Heart left ventricle (tissue), 16 donors: Measurements from ENCODE around the gene POLG. TPM values are rescaled to one million over a fixed set of nuclear protein-coding genes. Genes with fewer than 3 reads are reported as not detected.

Experiments
- ATAC-seq, 4 donors: fragments of 200-7000 bp; cut with Tn5 transposase; one replicate each; pipeline ENCODE4 v1.9.1; 2020 to 2022; ENCODE audit warnings: moderate library complexity in 4 of 4, mild to moderate bottlenecking in 3 of 4, moderate number of reproducible peaks in 1 of 4
- DNase-seq, 5 donors: peaks; one replicate each; pipeline ENCODE4 v3.0.0-alpha.2; 2020
- H3K27ac ChIP-seq, 12 donors: fragments of 200-600 bp; sonication (generic) in 4 of 12; one replicate each; pipeline versions ENCODE4 v1.5.0 to v1.8.0; 2016 to 2022; ENCODE audit warnings: mild to moderate bottlenecking in 2 of 12
- H3K27me3 ChIP-seq, 9 donors: fragments of 200-600 bp; sonication (generic) in 2 of 9; one replicate each; pipeline versions ENCODE4 v1.5.1 to v1.8.0; 2016 to 2022; ENCODE audit warnings: mild to moderate bottlenecking in 3 of 9
- H3K36me3 ChIP-seq, 9 donors: fragments of 200-600 bp; sonication (generic) in 2 of 9; one replicate each; pipeline versions ENCODE4 v1.5.0 to v1.8.0; 2018 to 2022; ENCODE audit warnings: mild to moderate bottlenecking in 2 of 9
- H3K4me1 ChIP-seq, 12 donors: fragments of 200-600 bp; sonication (generic) in 4 of 12; one replicate each; pipeline versions ENCODE4 v1.5.0 to v1.8.0; 2016 to 2022; ENCODE audit warnings: mild to moderate bottlenecking in 3 of 12
- H3K4me3 ChIP-seq, 12 donors: fragments of 200-600 bp; sonication (generic) in 4 of 12; one replicate each; pipeline versions ENCODE4 v1.5.0 to v1.8.0; 2017 to 2022; ENCODE audit warnings: mild to moderate bottlenecking in 9 of 12, moderate library complexity in 4 of 12
- H3K9me3 ChIP-seq, 12 donors: fragments of 200-600 bp; sonication (generic) in 4 of 12; one replicate each; pipeline versions ENCODE4 v1.5.0 to v1.8.0; 2016 to 2022; ENCODE audit warnings: mild to moderate bottlenecking in 1 of 12
- CTCF ChIP-seq, 12 donors: fragments of 200-600 bp; sonication (generic) in 4 of 12; IDR thresholded peaks; one replicate each; pipeline versions ENCODE4 v1.5.0 to v1.8.0; 2018 to 2022; ENCODE audit warnings: antibody characterized with exemption in 12 of 12, mild to moderate bottlenecking in 5 of 12
- POLR2A ChIP-seq, 2 donors: fragments of 450-650 bp; IDR thresholded peaks; one replicate each; pipeline ENCODE4 v1.6.1; 2017; ENCODE audit warnings: antibody characterized with exemption in 2 of 2, mild to moderate bottlenecking in 2 of 2, moderate library complexity in 2 of 2
- WGBS, 4 donors: extraction: QIAGEN DNeasy Blood & Tissue Kit in 2 of 4; methylation state at CpG; one replicate each; pipeline versions ENCODE4 v1.1.5 to v1.1.7; 2013 to 2018; 5-methylcytosine and 5-hydroxymethylcytosine counted together
- intact Hi-C, 10 donors: fragments of 100-400 bp; cut with DNase I; formaldehyde crosslinking; loops; one replicate each; pipeline versions ENCODE4 v1.11.1 to v1.14.2; 2022
- polyA plus RNA-seq, 2 donors: library from polyadenylated mRNA; stranded (reverse); fragments of 200-250 nt; gene quantifications; one replicate each; pipeline ENCODE4 v1.2.3, GENCODE V29; 2013
- total RNA-seq, 9 donors: library from RNA; depleted of rRNA in 2 of 9; stranded (reverse); fragments of >200 nt in 2 of 9; fragmentation: NEBNext Ultra II Directional in 3 of 9; extraction: Animal tissue kit (Norgen Biotek cat#: 25700) in 3 of 9; gene quantifications; one replicate each; pipeline versions ENCODE4 v1.1.0 to v1.2.4, GENCODE V29; 2016 to 2023
- donor health status: ischemic (EF 13 %, LVEDD 7.1; RV severe dilation, severe dysfunction).
- donor health status: healthy with polysubstance abuse.
- donor health status: DM: no; HTN: yes; CAD: no.
- donor health status: DM: no; HTN: no; CAD: no.
- donor health status: ischemic (EF 25% LVEDD 6.9; RV normal size, moderate dysfunction).
- donor health status: ischemic (EF 25% LVEDD 5.7; RV mildly dilated, moderate dysfunction).
- donor health status: healthy.
- donor health status: DM: yes; HTN: yes; CAD: no.
- donor health status: ischemic (EF 35%, LVEDD 5.7; RV mildly dilated, moderate dysfunction).
- donor health status: nonischemic (EF 11% LVEDD 7.7; RV severe dilation, severe dysfunction).
- donor health status: DM: yes; HTN: yes; CAD: no.
- donor health status: PGD.
- donor health status: ischemic (EF 29% LVEDD 5.4; RV normal size, mild dysfunction).
- donor health status: nonischemic (EF 23%, LVEDD 6.1; RV moderate dilation, normal function).

POLG gene
- total and polyA plus RNA-seq, 11 donors: 32.1 to 79.8 (median 38.4) TPM

GRCh38 chr15:89316504-89316903, 18.1 kb downstream of the POLG start:
- H3K27ac ChIP-seq: no peak overlapping the region
- intact Hi-C loops: no loop called here
- no peaks in the 10 kb centered on the region for H3K9me3 ChIP-seq
- no peak for DNase-seq
- TF ChIP-seq CTCF (IDR thresholded peaks at IDR 0.05): no peak
- no peak for TF ChIP-seq POLR2A (IDR thresholded peaks at IDR 0.05)
- H3K4me3 ChIP-seq: no peak overlapping the region
- 84 to 96% (median 91%) methylated on average over 5 of the region's 5 CpGs for WGBS, 4 donors
- H3K36me3 ChIP-seq: peaks cover 6 to 88% (median 68%) of the 10 kb centered on the region in 9 donors
- no peaks in the 10 kb centered on the region for H3K27me3 ChIP-seq
- H3K4me1 ChIP-seq: peaks cover 0 to 4% (median 0%) of the 10 kb centered on the region in 12 donors
- ATAC-seq: no peak

GRCh38 chr15:89315375-89315929, 19.2 kb downstream of the POLG start:
- no peak overlapping the region for H3K4me3 ChIP-seq
- ATAC-seq (no peak), DNase-seq (no peak)
- H3K9me3 ChIP-seq: no peaks in the 10 kb centered on the region
- 70 to 83% (median 75%) methylated on average over 2 of the region's 2 CpGs for WGBS, 4 donors
- intact Hi-C loops: no loop called here
- no peaks in the 10 kb centered on the region for H3K27me3 ChIP-seq
- TF ChIP-seq CTCF (IDR thresholded peaks at IDR 0.05) (no peak), POLR2A (IDR thresholded peaks at IDR 0.05) (no peak)
- H3K27ac ChIP-seq: no peak overlapping the region
- peaks cover 0 to 5% (median 0%) of the 10 kb centered on the region in 12 donors for H3K4me1 ChIP-seq
- H3K36me3 ChIP-seq: peaks cover 6 to 78% (median 57%) of the 10 kb centered on the region in 9 donors

- 33 to 55% (median 48%) methylated on average over 2 of the region's 2 CpGs for WGBS, 4 donors
- Histone ChIP-seq H3K27ac (no peak overlapping the region), H3K27me3 (no peaks in the 10 kb centered on the region), H3K36me3 (peaks cover 0 to 45% (median 3%) of the 10 kb centered on the region in 9 donors), H3K4me3 (no peak overlapping the region), H3K9me3 (no peaks in the 10 kb centered on the region), H3K4me1 (peaks cover 0 to 15% (median 0%) of the 10 kb centered on the region in 12 donors)
- intact Hi-C loops: loop anchor here in 3 of 10 donors (10.0 kb wide), 1 partner anchor 105 kb away; no protein-coding TSS in a partner anchor
- ATAC-seq (no peak), DNase-seq (no peak)
- TF ChIP-seq CTCF (IDR thresholded peaks at IDR 0.05): no peak
- TF ChIP-seq POLR2A (IDR thresholded peaks at IDR 0.05): no peak
These were observed 24.6 kb downstream of the POLG start for GRCh38 chr15:89309993-89310392.

GRCh38 chr15:89308236-89308635, 26.4 kb downstream of the POLG start:
- 60 to 64% (median 62%) methylated on average over 3 of the region's 3 CpGs for WGBS, 4 donors
- Histone ChIP-seq H3K4me3 (no peak overlapping the region), H3K27ac (no peak overlapping the region), H3K4me1 (peaks cover 0 to 15% (median 0%) of the 10 kb centered on the region in 12 donors), H3K9me3 (no peaks in the 10 kb centered on the region), H3K36me3 (peaks cover 0 to 55% (median 0%) of the 10 kb centered on the region in 9 donors), H3K27me3 (no peaks in the 10 kb centered on the region)
- no peak for ATAC-seq
- intact Hi-C loops: loop anchor here in 3 of 10 donors (10.0 kb wide), 1 partner anchor 103 kb away; no protein-coding TSS in a partner anchor
- TF ChIP-seq CTCF (IDR thresholded peaks at IDR 0.05) (no peak), POLR2A (IDR thresholded peaks at IDR 0.05) (no peak)
- DNase-seq: no peak
